ENCODE measurements around the gene IL10.
A peak's percentile ranks its signal among the peaks of the same experiment; 100 is the strongest.
"Not testable (repeated sequence)": the region's sequence is repeated elsewhere in the genome, so short reads cannot be mapped to it uniquely, and the experiment has no call there.

The IL10 gene

DNA sequence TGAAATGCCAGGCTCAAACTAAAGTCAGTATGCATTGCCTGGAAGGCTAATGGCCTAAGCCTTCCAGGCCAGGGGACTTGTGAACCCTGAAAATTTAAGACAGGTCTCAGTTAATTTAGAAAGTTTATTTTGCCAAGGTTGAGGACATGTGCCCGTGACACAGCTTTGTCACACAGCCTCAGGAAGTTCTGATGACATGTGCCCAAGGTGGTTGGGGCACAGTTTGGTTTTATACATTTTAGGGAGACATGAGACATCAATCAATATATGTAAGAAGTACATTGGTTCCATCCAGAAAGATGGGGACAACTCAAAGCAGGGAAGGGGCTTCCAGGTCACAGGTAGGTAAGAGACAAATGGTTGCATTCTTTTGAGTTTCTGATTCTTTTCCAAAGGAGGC, 6.5 kb downstream of the IL10 start:
- DNase-seq (ENCODE audit: low spot score) = not testable (repeated sequence)

DNA sequence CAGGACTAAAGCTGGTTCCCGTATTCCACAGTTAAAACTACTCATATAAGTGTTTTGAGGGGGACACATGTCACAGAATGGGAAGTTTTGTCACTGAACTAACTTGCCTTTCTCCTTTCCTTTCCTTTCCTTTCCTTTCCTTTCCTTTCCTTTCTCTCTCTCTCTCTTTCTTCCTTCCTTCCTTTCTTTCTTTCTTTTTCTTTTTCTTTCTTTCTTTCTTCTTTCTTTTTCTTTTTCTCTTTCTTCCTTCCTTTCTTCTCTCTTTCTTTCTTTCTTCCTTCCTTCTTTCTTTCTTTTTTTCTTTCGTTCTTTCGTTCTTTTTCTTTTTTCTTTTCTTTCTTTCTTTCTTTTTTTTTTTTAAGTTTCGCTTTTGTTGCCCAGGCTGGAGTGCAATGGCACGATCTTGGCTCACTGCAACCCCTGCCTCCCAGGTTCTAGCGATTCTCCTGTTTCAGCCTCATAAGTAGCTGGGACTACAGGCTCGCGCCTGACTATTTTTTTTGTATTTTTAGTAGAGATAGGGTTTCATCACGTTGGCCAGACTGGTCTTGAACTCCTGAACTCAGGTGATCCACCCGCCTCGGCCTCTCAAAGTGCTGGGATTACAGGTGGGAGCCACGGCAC, 9.4 kb downstream of the IL10 start:
- DNase-seq (ENCODE audit: low spot score) = not testable (repeated sequence)

DNA sequence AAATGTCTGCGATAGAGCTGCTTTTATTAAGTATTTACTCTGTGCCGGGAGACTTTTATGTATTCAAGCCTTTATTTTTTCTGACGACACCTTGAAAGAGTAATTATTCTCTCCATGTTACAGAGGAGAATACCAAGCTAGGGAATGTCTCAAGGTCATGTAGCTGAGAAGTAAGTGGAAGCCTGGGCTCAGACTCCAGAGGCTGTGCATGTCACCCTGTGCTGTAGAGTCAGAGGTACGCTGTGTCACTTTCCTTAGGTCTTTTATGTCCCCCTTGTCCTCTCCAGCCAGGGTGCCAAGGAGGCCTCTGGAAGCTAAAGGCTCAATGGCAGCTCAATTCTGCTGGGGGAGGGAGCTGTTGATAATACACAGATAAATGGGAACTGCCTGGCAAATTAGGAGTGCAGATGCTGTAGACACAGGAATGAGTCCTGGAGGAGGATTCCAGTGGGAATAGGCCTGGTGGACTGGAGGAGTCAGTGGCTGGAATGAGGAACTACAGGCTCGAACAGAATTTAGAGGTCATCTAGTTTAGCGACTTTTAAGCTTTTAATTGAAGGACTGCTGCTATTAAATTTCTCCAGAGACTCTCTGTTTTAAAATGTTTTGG, 11.0 kb downstream of the IL10 start:
- DNase-seq (ENCODE audit: low spot score) = no peak

DNA sequence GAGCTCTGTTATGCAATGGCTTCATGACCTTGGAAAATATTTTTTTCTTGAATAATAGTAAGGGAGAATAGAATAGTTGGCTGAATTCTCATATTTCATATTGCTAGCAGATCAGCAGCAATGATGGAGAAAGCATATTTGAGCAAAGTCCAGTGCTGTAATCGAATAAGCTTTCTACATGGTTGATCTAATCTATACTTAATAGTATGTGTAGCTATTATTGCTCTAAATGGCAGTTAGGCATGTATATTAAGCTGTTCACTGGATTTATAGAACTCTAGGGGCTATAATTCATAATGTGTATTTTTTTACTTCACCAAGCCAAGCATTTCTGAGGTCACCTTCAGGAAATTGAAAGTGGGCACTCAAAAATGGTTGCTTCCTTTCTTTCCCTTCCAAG, 11.7 kb downstream of the IL10 start:
- DNase-seq (ENCODE audit: low spot score) = no peak

DNA sequence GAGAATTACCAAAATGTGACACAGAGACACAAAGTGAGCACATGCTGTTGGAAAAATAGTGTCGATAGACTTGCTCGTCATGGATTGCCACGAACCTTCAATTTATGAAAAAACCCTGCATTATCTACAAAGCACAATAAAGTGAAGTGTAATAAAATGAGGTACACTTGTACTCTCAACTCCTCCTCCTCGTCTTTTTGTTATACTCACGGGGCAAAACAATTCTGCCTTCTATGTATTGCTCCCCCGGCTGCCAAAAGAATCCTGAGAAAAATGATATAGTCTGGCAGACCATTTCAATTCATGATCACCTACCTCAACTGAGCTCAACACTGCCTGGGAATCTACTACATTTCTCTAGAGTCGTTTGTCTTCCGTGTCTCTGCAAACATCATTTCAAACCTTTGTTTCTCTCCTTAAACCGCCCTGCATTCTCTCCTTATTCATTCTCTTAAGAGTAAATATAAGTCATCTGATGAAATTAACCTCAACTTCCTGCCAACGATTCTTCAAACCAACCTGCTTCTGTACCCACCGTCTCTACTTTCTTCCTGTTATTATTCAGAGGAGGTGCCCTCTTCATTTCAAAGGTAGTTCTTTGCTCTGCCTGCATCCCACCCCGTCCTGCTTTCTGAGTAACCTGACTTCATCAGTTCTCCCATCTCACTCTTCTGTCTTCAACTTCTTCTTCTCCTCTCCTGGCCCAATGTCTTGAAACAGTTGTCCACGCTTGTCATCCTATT, 14.6 kb downstream of the IL10 start:
- DNase-seq (ENCODE audit: low spot score) = no peak

DNA sequence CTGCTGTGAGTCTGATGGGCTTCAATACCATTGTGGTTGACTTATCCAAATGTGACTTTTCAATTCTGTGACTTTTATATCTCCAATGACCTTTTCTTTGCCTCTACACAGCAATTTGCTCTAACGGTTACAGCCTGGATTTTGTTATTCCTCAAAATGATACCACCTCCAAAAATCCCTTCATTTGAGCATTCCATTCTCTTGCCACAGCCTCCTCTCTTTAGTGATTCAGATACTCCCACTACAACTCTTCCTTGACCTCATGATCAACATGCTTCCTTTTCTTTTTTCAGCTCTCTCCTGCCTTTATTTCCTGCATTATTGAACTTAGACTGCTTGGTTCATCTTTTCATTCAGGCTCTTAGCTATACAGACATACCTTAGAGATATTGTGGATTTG, 18.3 kb downstream of the IL10 start:
- DNase-seq (ENCODE audit: low spot score) = no peak

DNA sequence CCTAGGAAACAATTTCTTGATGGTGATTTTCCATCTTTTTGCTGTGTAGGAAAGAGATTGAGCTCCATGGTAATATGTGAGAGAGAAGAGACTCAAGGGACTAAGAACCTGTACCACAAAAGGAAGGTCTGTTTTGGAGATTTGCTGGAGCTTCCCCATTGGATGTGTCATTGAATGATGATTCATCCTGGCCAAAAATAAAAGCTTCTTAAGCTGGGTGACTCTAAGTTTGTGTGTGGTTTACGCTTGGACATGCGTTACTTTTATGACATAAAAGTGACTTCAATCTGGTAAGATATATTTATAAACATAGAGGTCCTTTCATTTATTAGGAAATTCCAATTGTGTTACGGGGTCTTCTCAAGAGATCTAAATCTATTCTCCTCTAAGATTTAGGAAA, 19.2 kb downstream of the IL10 start:
- DNase-seq (ENCODE audit: low spot score) = no peak

DNA sequence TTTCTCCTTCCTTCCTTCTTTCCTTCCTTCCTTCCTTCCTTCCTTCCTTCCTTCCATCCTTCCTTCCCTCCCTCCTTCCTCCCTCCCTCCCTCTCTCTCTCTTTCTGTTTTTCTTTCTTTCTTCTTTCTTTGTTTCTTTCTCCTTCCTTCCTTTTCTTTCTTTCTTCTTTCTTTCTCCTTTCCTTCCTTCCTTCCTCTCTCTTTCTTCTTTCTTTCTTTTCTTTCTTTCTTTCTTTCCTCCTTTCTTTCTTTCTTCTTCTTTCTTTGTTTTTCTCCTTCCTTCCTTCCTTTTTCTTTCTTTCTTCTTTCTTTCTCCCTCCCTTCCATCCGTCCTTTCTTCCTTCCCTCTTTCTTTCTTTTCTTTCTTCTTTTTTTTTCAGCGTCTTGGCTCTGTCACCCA, 19.8 kb downstream of the IL10 start:
- no peak for DNase-seq (ENCODE audit: low spot score)

DNA sequence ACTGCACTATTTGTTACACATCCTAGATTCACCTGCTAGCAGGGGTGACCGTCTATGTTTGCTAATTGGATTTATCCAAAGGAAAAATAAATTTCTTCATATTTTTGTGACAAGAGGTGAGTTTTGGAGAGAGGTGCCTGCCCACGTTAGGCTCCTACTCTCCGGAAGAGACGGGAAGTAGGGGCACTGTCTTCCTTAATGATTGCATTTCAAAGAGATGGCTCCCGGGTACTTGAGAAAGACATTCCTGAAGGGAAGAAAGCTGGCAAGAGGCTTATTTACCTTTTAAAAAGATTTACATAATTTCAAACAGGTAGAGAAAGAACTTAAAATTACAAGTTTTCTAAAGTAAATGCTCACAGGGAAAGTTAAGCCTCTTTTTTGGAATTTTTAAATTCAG, 20.4 kb downstream of the IL10 start:
- no peak for DNase-seq (ENCODE audit: low spot score)

DNA sequence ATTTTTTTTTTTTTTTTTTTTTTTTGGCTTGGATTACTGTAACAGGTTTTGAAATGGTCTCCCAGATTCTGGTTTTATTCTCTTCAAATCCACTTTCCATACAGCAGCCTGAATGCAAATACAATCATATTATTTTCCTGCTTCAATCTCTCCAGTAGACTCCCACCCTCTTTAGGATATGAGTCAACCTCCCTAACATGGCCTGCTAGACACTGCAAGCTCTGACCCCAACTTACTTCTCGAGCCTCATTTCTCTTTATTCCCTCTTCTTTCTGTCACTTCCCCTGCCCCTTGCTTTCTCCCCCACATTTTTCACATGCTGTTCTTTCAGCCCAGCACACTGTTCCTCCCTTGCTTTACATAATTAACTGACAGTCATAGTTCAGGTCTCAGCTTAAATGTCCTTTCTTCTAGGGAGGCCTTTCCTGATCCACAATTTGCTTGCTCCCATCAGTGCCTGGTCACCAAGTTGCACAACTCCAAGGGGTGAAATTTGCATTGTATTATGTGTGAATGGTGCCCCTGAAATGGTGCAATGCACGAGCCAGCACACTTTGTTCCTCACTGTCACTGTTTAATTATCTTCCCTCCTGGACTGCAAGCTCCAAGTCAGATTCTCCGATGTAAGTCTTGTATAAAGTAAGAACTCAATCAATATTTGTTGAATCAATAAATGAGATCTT, 23.8 kb downstream of the IL10 start:
- no peak for DNase-seq (ENCODE audit: low spot score)

DNA sequence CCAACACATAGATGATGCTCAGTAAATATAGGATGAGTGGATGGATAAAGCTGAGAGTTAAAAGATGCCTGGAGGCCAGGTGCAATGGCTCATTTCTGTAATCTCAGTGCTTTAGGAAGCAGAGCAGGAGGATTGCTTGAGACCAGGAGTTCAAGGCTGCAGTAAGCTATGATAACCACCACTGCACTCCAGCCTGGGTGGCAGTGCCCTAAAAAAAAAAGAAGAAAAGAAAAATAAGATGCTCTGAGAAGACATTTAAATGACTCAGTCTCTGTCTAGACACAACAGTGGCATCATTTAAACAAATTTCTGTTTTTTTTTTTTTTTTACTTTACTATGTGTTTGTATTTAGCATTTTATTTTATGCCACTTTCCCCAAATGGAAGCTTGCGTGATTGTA, 27.0 kb downstream of the IL10 start:
- DNase-seq (ENCODE audit: low spot score) = no peak

DNA sequence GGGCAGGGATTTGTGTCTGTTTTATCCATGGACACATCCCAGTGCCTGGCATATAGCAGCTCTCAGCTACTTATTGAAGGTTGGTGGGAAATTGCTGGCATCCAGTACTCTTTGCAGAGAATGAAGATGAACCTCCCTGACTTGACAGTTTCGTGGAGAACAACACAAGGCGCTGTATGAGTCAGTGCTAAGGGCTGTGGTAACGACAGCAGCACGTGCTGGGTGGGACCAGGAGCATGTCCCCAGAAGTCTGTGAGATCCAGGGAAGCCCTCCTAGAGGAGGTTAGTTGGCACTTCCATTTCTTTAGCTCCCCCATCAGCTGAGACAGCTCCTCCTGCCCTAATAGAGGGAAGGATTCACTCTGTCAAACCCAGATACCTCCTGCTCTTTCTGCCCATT, 27.6 kb downstream of the IL10 start:
- no peak for DNase-seq (ENCODE audit: low spot score)

DNA sequence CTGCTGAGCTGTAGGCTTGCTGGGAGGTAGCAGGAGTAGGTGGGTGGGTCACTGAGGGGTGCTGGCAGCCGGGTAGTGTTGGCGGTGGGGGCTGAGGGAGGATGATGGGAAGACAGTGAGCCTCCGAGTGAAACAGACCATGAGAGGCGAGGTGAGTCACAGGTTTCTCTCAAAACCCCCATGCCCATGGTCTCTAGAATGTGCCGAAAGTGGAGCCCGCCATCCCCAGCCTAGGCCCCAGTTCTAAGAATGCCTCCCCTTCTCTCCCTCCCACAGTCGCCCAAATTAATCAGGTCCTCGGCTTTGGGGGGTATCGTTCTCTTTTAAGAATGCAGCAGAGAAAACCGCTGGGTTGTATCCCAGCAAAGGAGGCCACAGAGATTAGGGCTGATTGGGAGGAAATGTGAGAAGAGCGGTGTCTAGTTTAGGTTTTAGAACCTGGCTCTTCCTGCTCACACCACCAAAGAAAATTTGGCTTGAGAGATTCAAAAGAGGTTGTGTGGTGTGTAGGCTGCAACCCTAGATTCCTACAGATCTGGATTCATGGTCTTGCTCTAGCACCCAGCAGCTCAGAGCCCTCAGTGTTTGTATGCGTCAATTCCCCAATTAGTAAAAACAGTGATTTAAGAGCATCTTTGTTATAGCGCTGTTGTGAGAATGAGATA, 29.4 kb downstream of the IL10 start:
- no peak for DNase-seq (ENCODE audit: low spot score)

DNA sequence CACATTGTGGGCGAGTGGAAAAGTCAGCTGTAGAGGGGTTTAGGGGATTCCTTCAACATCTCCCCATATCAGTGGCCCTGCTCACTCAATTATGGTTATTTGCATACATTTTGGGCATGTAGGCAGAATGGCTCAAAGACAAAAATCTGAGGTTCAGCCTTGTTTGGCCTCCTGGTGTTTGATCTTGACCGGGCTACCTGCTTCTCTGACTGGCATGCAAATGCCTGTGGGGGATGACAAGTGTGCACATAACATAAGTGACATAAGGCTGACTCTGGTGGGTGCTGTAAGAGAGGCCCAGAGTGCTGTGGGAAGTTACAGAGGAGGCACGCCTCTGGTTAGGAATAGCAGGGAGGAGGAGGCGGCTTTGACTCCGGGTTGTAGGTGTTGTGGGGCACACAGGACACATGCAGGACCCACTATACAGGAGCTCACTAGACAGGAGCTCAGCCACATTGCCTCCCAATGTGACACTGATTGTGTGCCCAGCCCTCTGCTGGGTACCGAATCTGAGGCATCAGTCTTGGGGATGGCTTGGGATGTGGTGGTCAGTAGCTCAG, 31.1 kb downstream of the IL10 start:
- no peak for DNase-seq (ENCODE audit: low spot score)

DNA sequence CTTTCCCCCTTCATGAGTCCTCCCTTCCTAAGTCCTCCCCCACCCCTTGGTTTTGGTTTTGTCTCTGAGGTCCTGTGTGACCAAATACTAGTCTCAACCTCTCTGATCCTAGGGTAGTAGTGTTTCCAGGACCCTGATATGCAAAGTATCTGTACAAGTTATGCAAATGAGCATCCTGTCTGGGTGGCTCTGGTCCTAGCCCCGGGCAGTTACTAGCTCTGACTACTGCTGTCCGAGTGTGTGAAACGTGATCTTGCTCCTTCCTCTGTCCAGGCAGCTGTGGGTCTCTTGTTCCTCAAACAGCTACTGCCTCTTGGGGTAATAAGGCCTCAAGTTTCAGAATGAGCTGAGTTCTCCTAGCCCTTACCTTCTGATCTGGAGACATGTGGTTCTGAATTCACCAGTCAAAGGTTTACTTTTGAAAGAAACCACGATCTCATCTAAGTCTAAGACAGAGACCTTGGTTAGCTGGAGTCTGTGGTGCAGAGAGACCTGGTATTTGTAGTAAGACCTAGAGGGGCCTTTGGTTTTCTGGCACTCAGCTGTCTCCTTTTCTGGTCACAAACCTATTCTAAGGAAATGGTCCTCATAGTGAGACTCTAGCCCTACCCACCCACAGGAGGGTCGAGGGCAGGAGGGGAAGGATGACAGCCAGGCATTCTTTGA, 32.8 kb downstream of the IL10 start:
- peak; percentile 71 for DNase-seq (ENCODE audit: low spot score)

DNA sequence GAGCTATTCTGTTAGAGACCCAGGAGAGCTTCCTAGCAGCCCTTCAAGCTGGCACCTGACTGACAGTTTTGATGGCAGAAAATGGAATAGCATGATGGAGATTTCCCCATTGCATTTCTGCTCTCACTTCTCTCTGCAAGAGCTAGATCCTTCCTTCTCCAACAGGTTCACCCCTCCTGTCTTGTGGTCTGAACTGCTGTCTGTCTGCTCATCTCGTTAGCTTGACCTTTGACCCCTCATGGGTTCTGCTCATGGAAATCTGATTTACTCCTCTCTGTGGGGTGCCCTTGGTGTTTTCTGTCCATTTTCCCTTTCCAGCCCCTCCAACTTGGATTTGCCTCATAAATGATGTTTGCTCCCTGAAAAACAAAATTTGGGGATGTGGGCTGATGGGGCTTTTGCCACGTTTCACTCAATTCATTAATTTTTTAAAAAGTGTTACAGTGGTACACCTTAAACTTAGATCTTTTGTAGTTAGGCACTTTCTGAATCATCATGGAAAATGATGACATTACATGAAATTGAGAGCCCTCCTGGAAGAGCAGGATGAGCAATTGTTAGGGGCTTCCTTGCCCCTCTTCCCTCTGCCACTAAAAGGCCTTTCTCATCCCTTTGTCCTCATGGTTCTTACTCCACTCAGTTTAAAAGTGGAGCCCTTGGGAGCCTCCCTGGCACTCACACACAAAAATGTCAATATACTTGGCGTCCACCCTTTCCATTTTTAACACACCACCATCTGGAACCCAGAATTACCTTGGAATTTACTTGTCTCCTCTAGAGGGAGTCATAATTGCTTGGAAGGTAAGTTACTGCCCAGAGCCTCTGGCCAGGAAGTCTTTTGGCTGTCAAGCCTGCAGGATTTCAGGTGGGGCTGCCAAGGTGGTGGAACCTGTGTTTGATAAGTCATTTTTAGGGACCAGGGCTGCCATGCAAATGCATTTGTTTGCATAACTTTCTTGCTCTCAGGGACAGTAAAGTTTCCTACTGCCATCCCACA, 33.6 kb downstream of the IL10 start:
- peak; percentile 49 for DNase-seq (ENCODE audit: low spot score)

DNA sequence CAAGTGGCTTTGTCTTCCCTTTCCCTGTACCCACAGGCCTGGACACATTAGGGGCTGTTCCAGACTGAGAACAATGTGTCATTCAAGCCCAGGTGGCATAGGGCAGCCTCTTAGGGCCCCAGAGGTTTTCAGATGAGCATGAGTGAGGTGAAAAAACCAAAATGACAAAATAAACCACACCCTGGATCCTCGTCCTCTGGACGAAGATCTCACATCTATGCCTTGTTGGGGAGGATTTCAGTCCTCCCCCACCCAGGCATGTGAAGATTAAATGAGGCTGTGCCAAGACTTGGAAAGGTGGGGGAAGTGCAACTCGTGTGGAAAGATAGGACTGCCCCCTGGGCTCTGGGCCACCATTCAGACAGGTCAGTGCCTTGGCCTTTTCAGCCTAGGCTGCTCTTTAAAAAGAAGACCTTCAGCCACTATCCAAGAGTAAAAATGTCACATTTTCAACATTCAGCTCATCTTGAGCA, 34.5 kb downstream of the IL10 start:
- no peak for DNase-seq (ENCODE audit: low spot score)

DNA sequence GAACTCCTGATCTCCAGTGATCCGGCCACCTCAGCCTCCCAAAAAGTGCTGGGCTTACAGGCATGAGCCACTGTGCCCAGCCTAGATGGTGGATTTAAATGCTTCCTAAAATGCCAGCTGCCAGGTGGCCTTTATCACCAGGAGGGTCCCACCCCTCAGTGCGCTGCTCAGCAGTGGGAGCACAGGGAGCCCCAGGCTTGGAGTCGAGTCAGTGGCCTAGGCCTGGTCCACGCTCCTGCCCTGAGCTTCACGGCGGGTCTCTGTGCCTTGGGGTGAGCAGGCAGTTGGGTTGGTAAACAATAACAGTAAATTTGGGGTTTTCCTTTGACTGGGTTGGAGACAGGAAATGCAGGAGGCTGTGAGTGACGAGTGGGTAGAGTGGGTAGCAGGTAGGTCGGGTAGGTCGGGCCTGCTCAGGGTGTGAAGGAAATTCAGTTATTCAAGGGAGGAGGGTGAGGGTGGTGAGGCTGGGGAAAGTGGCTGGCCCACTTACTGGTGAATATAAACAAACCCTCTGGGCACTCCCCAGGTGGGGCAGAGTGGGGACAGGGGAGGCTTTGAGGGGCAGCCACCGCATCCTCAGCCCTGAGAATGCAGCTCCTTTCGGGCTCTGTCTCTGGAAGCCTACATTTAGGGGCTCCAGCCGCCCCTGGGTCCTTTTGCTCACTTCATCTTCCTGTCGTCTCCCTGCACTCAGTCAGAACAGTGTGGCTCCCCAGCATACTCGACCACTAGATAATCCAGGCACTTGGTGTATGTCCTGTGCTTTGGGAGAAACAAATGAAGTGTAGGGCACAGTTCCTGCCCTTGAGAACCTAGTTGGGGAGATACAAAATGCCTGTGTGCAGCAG, 35.2 kb downstream of the IL10 start:
- no peak for DNase-seq (ENCODE audit: low spot score)

DNA sequence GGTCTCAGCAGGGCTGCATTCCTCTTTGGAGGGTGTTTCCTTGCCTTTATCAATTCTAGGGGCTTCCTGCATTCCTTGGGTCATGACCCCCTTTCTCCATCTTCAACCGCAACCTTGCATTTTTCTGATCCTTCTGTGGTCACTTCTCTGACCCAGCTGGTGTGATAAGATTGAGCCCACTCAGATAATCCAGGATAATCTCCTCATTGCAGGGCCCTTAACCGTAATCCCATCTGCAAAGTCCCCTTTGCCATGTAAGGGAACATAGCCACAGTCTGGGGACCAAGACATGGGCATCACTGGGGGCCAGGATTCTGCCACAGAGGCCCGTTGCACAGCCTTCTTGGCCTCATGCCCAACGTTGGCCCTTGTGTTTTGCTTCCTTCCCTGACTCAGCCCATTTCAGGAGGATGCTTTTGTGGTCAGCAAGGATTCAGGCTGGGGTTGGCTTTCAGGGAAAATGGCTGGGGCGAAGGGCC, 36.7 kb downstream of the IL10 start:
- DNase-seq (ENCODE audit: low spot score) = no peak

Data from germinal center (tissue), 1 donor.